Kidney (tissue), 14 donors: ENCODE measurements around the gene DNAJC1. TPM values are rescaled to one million over a fixed set of nuclear protein-coding genes. Genes with fewer than 3 reads are reported as not detected.

Source experiments
- DNase-seq, 5 donors: peaks; one replicate each; pipeline ENCODE4 v3.0.0-alpha.2; 2013 to 2020
- FAIRE-seq: peaks from 2 replicates; lab custom pipeline; 2012; peaks lifted over from hg19 to GRCh38; lab: Jason Lieb, UNC
- H3K27ac ChIP-seq, 2 donors: one replicate each; pipeline ENCODE4 v1.7.0; 2013; ENCODE audit warnings: low read depth in 2 of 2, low read length in 2 of 2, inconsistent platforms in 1 of 2
- H3K27me3 ChIP-seq: one replicate; pipeline ENCODE4 v1.7.1; 2013; ENCODE audit warnings: low read length, inconsistent platforms; ENCODE audit not compliant: control insufficient read depth, insufficient read depth
- H3K36me3 ChIP-seq, 3 donors: one replicate each; pipeline versions ENCODE4 v1.7.0 to v1.7.1; 2013; ENCODE audit warnings: low read length in 3 of 3, control low read depth in 1 of 3, inconsistent platforms in 1 of 3; ENCODE audit not compliant: insufficient read depth in 3 of 3, control insufficient read depth in 2 of 3
- H3K4me1 ChIP-seq, 3 donors: one replicate each; pipeline versions ENCODE4 v1.7.0 to v1.7.1; 2013; ENCODE audit warnings: low read length in 3 of 3, inconsistent platforms in 1 of 3, low read depth in 1 of 3; ENCODE audit not compliant: control insufficient read depth in 2 of 3, insufficient read depth in 2 of 3
- H3K4me3 ChIP-seq, 3 donors: one replicate each; pipeline versions ENCODE4 v1.7.0 to v1.8.1; 2013; ENCODE audit warnings: low read length in 3 of 3, control low read depth in 1 of 3, inconsistent platforms in 1 of 3
- H3K9ac ChIP-seq, 3 donors: one replicate each; pipeline versions ENCODE4 v1.7.0 to v1.7.1; 2013; ENCODE audit warnings: low read length in 3 of 3, control low read depth in 1 of 3, inconsistent platforms in 1 of 3
- H3K9me3 ChIP-seq, 3 donors: one replicate each; pipeline versions ENCODE4 v1.7.0 to v1.7.1; 2013; ENCODE audit warnings: low read length in 3 of 3, control low read depth in 1 of 3, inconsistent platforms in 1 of 3; ENCODE audit not compliant: control insufficient read depth in 2 of 3, insufficient read depth in 1 of 3
- intact Hi-C: fragments of 100-400 bp; cut with DNase I; formaldehyde crosslinking; loops from one replicate; pipeline ENCODE4 v1.11.1; 2022
- polyA plus RNA-seq: library from polyadenylated mRNA; stranded (reverse); fragments of 350-450 nt; fragmentation: Illumina TruSeq; extraction: RNeasy Lipid Tissue Mini Kit (QIAGEN cat#74804); gene quantifications from one replicate; pipeline ENCODE4 v1.2.3, GENCODE V29; 2014; ENCODE audit warnings: low read depth, low replicate concordance; ENCODE audit not compliant: insufficient read depth
- total RNA-seq: library from RNA; stranded (reverse); fragmentation: NEBNext Ultra II Directional; extraction: Animal tissue kit (Norgen Biotek cat#: 25700); gene quantifications from one replicate; pipeline ENCODE4 v1.2.1, GENCODE V29; 2021
- TF ChIP-seq, protein P1 (sequence below): IDR thresholded peaks from 3 replicates; pipeline ENCODE4 v1.5.1; 2012; ENCODE audit warnings: mild to moderate bottlenecking, moderate library complexity, borderline replicate concordance; ENCODE audit not compliant: insufficient read depth; ENCODE audit errors: extremely low read depth
- donor health status: control.
- donor health status: control.
- donor health status: control.
- donor health status: control.
- donor health status: control.
- donor health status: DM: yes; HTN: yes; CAD: no.
- donor health status: Normal renal cell carcinoma (clear cell type).

The DNAJC1 gene
- total and polyA plus RNA-seq, 2 donors from 2014 or later = 33.4 to 34.8 TPM

DNA sequence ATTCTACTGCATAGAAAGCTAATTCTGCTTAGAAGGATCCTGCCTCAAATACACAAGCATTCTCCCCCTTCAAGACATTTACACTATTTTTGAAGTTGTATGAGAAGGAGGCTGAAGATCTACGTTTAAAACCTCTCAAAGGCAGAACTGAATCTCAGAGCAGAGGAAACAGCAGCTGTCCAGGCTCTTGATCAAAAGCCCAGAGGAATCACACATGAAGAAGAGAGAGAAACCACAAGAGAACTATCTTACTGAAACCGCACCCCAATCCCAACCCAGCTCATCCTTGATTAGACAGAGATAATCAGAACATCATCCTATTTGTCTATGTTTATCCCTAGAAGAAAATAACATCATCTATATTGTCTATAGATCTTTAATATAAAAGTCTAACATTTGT is 2.2 kb upstream of the DNAJC1 start:
- Histone ChIP-seq H3K27me3 (no peaks in the 10 kb centered on the region), H3K27ac (no peak overlapping the region), H3K9me3 (no peaks in the 10 kb centered on the region), H3K4me3 (no peak overlapping the region), H3K9ac (no peak overlapping the region), H3K4me1 (peaks cover 3 to 7% (median 5%) of the 10 kb centered on the region in 3 donors), H3K36me3 (no peaks in the 10 kb centered on the region)
- FAIRE-seq (no peak), DNase-seq (no peak)
- TF ChIP-seq, protein P1, sequence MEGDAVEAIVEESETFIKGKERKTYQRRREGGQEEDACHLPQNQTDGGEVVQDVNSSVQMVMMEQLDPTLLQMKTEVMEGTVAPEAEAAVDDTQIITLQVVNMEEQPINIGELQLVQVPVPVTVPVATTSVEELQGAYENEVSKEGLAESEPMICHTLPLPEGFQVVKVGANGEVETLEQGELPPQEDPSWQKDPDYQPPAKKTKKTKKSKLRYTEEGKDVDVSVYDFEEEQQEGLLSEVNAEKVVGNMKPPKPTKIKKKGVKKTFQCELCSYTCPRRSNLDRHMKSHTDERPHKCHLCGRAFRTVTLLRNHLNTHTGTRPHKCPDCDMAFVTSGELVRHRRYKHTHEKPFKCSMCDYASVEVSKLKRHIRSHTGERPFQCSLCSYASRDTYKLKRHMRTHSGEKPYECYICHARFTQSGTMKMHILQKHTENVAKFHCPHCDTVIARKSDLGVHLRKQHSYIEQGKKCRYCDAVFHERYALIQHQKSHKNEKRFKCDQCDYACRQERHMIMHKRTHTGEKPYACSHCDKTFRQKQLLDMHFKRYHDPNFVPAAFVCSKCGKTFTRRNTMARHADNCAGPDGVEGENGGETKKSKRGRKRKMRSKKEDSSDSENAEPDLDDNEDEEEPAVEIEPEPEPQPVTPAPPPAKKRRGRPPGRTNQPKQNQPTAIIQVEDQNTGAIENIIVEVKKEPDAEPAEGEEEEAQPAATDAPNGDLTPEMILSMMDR = no peak
- intact Hi-C loops = loop anchor here (10.0 kb wide), 1 partner anchor 989 kb away; no protein-coding TSS in a partner anchor

DNA sequence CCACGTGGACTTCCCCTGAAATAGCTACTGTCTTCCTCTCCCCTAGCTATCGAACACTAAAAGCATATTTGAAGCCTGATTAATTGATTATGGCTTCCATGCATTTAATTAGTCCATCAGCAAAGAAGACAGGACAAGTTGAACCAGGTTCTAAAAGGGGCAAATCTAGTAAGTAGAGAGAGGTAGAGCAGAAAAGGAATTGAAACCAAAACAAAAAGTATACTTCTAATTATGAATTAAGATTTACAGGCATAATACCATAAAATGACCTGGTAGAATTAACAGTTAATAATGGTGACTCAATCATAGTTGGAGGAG is 393 bp upstream of the DNAJC1 start:
- Histone ChIP-seq H3K27ac (peak overlapping the region; percentile 91 to 97), H3K9me3 (no peaks in the 10 kb centered on the region), H3K36me3 (no peaks in the 10 kb centered on the region), H3K4me3 (peak overlapping the region; percentile 75 to 83 (median 76)), H3K4me1 (peaks cover 3 to 7% (median 5%) of the 10 kb centered on the region in 3 donors), H3K9ac (peak overlapping the region; percentile 51 to 78 (median 71)), H3K27me3 (no peaks in the 10 kb centered on the region)
- DNase-seq = no peak
- intact Hi-C loops = loop anchor here (10.0 kb wide), 1 partner anchor 991 kb away; no protein-coding TSS in a partner anchor
- FAIRE-seq = no peak
- TF ChIP-seq, protein P1 = no peak

DNA sequence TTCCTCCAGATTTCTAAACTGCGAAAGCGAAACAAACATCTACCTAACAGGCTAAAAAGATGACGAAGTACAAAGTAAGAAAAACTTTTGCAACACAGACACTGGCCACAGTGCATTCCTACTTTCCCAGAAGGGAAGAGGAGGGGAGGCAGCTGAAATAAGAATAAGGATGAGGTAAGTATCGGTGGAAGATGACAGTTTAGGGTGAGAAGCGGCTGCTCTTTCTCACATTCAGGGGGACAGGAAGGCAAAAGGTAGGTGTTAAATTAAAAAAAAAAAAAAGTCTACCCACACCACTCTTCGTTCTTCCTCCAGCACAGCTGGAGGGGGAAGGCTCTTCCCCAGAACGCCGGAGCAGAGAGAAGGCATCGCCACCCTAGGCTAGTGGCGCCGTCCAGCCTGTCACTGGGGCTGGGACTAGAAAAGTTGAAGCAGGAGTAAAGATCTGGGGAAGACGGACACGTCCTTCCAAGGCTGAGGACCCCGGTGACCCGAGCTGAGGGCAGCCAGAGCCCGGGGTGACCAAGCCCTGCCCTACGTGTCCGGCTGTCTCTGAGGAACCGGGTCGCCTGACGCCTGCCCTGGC is 846 bp downstream of the DNAJC1 start:
- Histone ChIP-seq H3K27me3 (no peaks in the 10 kb centered on the region), H3K4me1 (peaks cover 3 to 7% (median 5%) of the 10 kb centered on the region in 3 donors), H3K27ac (peak overlapping the region; percentile 91 to 97), H3K4me3 (peak overlapping the region; percentile 76 to 90 (median 81)), H3K36me3 (no peaks in the 10 kb centered on the region), H3K9me3 (no peaks in the 10 kb centered on the region), H3K9ac (peak overlapping the region; percentile 74 to 95 (median 86))
- DNase-seq (peak in 2 of 5 donors; percentile 65 to 68), FAIRE-seq (no peak)
- TF ChIP-seq, protein P1 = no peak
- intact Hi-C loops = loop anchor here (10.0 kb wide), 1 partner anchor 992 kb away; no protein-coding TSS in a partner anchor
